Suprapubic skin (tissue), 4 donors: Measurements from ENCODE around the gene EYS.

Experiments
- EP300 ChIP-seq: sonication (generic); formaldehyde crosslinking; IDR thresholded peaks from one replicate; pipeline ENCODE4 v1.6.1; 2017; ENCODE audit warnings: antibody characterized with exemption
- POLR2A ChIP-seq, 2 donors: fragments of 450-650 bp; IDR thresholded peaks; one replicate each; pipeline ENCODE4 v1.6.1; 2017; ENCODE audit warnings: antibody characterized with exemption in 2 of 2, mild to moderate bottlenecking in 2 of 2, moderate library complexity in 2 of 2
- POLR2AphosphoS5 ChIP-seq, 3 donors: sonication (generic); formaldehyde crosslinking; IDR thresholded peaks; one replicate each; pipeline ENCODE4 v1.6.1; 2017; ENCODE audit warnings: antibody characterized with exemption in 3 of 3
- TF ChIP-seq, protein P1 (sequence below), 2 donors: fragments of 200-600 bp in 1 of 2; fragments of 450-650 bp in 1 of 2; sonication (generic) in 1 of 2; IDR thresholded peaks; one replicate each; pipeline ENCODE4 v1.5.1; 2016 to 2019; ENCODE audit warnings: antibody characterized with exemption in 2 of 2, mild to moderate bottlenecking in 1 of 2, moderate library complexity in 1 of 2

DNA sequence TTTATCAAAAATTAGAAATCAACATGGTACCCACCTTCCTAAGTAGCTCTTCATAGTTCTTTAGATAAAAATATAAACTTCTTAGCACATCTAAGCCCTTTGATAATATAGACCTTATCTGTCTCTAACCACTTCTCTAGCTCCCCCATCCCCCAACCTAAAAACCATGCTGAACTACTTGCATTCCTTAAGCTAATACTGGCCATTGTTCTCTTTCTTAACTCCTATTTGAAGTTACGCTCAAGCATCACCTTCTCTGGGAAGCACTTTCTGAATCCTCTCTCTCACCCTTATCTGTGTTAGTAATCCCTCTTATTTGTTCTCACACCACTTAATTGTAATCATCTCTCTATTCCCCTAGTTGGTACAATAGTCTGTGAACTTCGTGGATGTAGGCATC, 1918.5 kb downstream of the EYS start:
- TF ChIP-seq, protein P1, sequence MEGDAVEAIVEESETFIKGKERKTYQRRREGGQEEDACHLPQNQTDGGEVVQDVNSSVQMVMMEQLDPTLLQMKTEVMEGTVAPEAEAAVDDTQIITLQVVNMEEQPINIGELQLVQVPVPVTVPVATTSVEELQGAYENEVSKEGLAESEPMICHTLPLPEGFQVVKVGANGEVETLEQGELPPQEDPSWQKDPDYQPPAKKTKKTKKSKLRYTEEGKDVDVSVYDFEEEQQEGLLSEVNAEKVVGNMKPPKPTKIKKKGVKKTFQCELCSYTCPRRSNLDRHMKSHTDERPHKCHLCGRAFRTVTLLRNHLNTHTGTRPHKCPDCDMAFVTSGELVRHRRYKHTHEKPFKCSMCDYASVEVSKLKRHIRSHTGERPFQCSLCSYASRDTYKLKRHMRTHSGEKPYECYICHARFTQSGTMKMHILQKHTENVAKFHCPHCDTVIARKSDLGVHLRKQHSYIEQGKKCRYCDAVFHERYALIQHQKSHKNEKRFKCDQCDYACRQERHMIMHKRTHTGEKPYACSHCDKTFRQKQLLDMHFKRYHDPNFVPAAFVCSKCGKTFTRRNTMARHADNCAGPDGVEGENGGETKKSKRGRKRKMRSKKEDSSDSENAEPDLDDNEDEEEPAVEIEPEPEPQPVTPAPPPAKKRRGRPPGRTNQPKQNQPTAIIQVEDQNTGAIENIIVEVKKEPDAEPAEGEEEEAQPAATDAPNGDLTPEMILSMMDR (IDR thresholded peaks at IDR 0.05): no peak
- TF ChIP-seq EP300 (no peak), POLR2AphosphoS5 (IDR thresholded peaks at IDR 0.05) (no peak), POLR2A (IDR thresholded peaks at IDR 0.05) (no peak)
